Measurements from ENCODE around the gene SH3RF1. TPM values are rescaled to one million over a fixed set of nuclear protein-coding genes. Genes with fewer than 3 reads are reported as not detected.

Gene SH3RF1
- total RNA-seq, 1 experiment from 2014 or later: 59.5 TPM

- Histone ChIP-seq H2AFZ (ENCODE audit: low read depth, low read length, poor library complexity, severe bottlenecking) (no peak overlapping the region), H3K27ac (ENCODE audit: low read depth, low read length) (no peak overlapping the region), H3K27me3 (ENCODE audit: insufficient read depth, low read length) (no peaks in the 10 kb centered on the region), H3K9ac (ENCODE audit: low read length) (no peak overlapping the region), H3K9me2 (ENCODE audit: insufficient read depth) (no peaks in the 10 kb centered on the region), H3K79me2 (ENCODE audit: insufficient read depth, low read length) (peaks cover 9% of the 10 kb centered on the region), H4K20me1 (ENCODE audit: insufficient read depth) (peaks cover 3% of the 10 kb centered on the region; the same call in 1 of the 2 replicates), H3K4me1 (ENCODE audit: control insufficient read depth in 1 of 2, insufficient read depth in 2 of 2, low read length in 2 of 2) (no peaks in the 10 kb centered on the region), H3K9me3 (ENCODE audit: control insufficient read depth in 1 of 2, insufficient read depth in 1 of 2, low read depth in 1 of 2, low read length in 2 of 2) (no peaks in the 10 kb centered on the region), H3K36me3 (ENCODE audit: control insufficient read depth in 1 of 2, insufficient read depth in 2 of 2, low read length in 2 of 2) (peaks cover 2 to 37% of the 10 kb centered on the region in 2 experiments; a peak in 3 of 4 replicates), H3K4me2 (ENCODE audit: low read length) (no peak overlapping the region), H3K4me3 (replicated peaks in 1 of 2; ENCODE audit: low read depth in 1 of 2, low read length in 2 of 2) (no peak overlapping the region)
- no peak for TF ChIP-seq CEBPB (IDR thresholded peaks at IDR 0.05; ENCODE audit: low read depth)
- no peak for TF ChIP-seq TCF7L2 (IDR thresholded peaks at IDR 0.05; ENCODE audit: borderline replicate concordance, extremely low read depth, insufficient read depth, insufficient read length)
- TF ChIP-seq CBX3 (IDR thresholded peaks at IDR 0.05; ENCODE audit: low read depth): no peak
- no peak for TF ChIP-seq EZH2phosphoT487 (IDR thresholded peaks at IDR 0.05; ENCODE audit: borderline replicate concordance)
- no peak for TF ChIP-seq ZNF274 (IDR thresholded peaks at IDR 0.05; ENCODE audit: low read depth, low read length)
- TF ChIP-seq FOSL1 (IDR thresholded peaks at IDR 0.05; ENCODE audit: low read depth): no peak
- TF ChIP-seq, protein P1, sequence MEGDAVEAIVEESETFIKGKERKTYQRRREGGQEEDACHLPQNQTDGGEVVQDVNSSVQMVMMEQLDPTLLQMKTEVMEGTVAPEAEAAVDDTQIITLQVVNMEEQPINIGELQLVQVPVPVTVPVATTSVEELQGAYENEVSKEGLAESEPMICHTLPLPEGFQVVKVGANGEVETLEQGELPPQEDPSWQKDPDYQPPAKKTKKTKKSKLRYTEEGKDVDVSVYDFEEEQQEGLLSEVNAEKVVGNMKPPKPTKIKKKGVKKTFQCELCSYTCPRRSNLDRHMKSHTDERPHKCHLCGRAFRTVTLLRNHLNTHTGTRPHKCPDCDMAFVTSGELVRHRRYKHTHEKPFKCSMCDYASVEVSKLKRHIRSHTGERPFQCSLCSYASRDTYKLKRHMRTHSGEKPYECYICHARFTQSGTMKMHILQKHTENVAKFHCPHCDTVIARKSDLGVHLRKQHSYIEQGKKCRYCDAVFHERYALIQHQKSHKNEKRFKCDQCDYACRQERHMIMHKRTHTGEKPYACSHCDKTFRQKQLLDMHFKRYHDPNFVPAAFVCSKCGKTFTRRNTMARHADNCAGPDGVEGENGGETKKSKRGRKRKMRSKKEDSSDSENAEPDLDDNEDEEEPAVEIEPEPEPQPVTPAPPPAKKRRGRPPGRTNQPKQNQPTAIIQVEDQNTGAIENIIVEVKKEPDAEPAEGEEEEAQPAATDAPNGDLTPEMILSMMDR (IDR thresholded peaks at IDR 0.05 in 2 of 3, conservative IDR thresholded peaks at IDR 0.05 in 1 of 3; ENCODE audit: borderline replicate concordance in 1 of 3, insufficient read depth in 1 of 3, low read depth in 2 of 3, low read length in 2 of 3): no peak
- no peak for TF ChIP-seq EZH2 (IDR thresholded peaks at IDR 0.05)
- no peak for TF ChIP-seq SP1 (IDR thresholded peaks at IDR 0.05; ENCODE audit: low read depth)
- no peak for TF ChIP-seq EGR1 (IDR thresholded peaks at IDR 0.05; ENCODE audit: low read depth)
- no peak for TF ChIP-seq SRF (IDR thresholded peaks at IDR 0.05; ENCODE audit: low read depth)
- TF ChIP-seq SIN3A (IDR thresholded peaks at IDR 0.05; ENCODE audit: low read depth): no peak
- no peak for TF ChIP-seq YY1 (IDR thresholded peaks at IDR 0.05; ENCODE audit: extremely low read depth, insufficient replicate concordance, low read depth, low read length)
- TF ChIP-seq ELF1 (IDR thresholded peaks at IDR 0.05; ENCODE audit: borderline replicate concordance, low read depth): no peak
- ChIA-PET RAD21 (ENCODE audit: low non-redundant PET in 1 of 2, low total read pairs in 2 of 2, uncharacterized antibody in 2 of 2, unreplicated experiment in 2 of 2) (no interaction called here), CTCF (no interaction called here), POLR2A (no interaction called here)
- DNase-seq (ENCODE audit: low read depth, low spot score) (no peak), ATAC-seq (no peak)
- BruUV-seq (replicated peaks): no TSS peak
- intact Hi-C loops (cut with micrococcal nuclease): no loop called here
Observed at GRCh38 chr4:169135776-169136175, 135.0 kb downstream of the SH3RF1 start.
